ENCODE results near the gene OR2T5. TPM values are rescaled to one million over a fixed set of nuclear protein-coding genes. Genes with fewer than 3 reads are reported as not detected.
"Not testable (repeated sequence)": the region's sequence is repeated elsewhere in the genome, so short reads cannot be mapped to it uniquely, and the experiment has no call there.

The OR2T5 gene, protein sequence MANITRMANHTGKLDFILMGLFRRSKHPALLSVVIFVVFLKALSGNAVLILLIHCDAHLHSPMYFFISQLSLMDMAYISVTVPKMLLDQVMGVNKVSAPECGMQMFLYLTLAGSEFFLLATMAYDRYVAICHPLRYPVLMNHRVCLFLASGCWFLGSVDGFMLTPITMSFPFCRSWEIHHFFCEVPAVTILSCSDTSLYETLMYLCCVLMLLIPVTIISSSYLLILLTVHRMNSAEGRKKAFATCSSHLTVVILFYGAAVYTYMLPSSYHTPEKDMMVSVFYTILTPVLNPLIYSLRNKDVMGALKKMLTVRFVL
- not detected in 2 replicates for total RNA-seq (ENCODE audit: low replicate concordance)
- long read RNA-seq, result 0 reads

GRCh38 chr1:248488289-248488688, at the start of gene OR2T5:
TSS of gene OR2T5 (plus strand) at chr1:248488589. CDS start at chr1:248488589, 0 bp downstream.
- not testable (repeated sequence) for H3K36me3 Mint-ChIP-seq; H3K4me3 Mint-ChIP-seq; H3K27ac Mint-ChIP-seq; H3K27me3 Mint-ChIP-seq; H3K9me3 Mint-ChIP-seq; DNase-seq (ENCODE audit: extremely low spot score, unreplicated experiment); H3K4me1 Mint-ChIP-seq (ENCODE audit: unreplicated experiment)

DNA sequence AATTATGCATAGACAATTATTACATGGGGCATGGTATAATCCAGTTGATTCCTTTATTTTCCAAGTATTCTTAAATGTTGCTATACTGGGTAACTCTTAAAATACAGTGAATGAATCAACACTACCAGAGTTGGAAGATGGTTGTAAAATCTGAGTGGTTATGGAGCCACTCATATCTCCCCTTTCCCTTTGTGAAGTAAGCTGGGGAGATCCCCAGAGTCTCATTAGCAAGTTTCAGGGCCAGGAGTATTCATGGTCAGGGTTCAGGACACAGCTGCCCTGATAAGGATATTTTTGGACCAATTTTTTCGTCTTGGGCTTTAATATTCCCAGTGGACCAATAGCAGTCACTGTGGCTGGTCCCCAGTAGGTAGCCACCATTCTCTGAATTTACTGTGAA, 49.7 kb upstream of the OR2T5 start:
- not testable (repeated sequence) for H3K4me1 Mint-ChIP-seq (ENCODE audit: unreplicated experiment); H3K4me3 Mint-ChIP-seq; H3K27ac Mint-ChIP-seq; H3K9me3 Mint-ChIP-seq; H3K27me3 Mint-ChIP-seq; H3K36me3 Mint-ChIP-seq; DNase-seq (ENCODE audit: extremely low spot score, unreplicated experiment)

DNA sequence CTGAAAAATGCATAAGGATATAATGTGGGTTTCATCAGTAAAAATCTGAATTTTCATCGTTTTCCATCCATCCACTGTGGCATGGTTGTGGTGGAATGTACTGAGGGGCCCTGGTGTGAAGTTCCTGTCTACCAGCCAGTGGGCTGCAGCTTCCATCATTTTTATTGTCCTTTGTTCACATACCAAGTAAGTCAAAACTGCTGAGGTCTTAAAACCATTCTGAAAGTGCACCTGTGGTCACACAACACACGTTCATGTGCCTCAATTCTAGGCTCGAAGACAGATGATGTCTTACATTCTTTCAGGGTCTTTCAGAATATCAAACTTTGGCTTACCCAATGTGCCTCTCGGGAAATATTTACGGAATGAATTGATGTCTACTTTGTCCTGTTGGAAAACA, 49.1 kb upstream of the OR2T5 start:
- not testable (repeated sequence) for H3K27ac Mint-ChIP-seq, H3K4me3 Mint-ChIP-seq

DNA sequence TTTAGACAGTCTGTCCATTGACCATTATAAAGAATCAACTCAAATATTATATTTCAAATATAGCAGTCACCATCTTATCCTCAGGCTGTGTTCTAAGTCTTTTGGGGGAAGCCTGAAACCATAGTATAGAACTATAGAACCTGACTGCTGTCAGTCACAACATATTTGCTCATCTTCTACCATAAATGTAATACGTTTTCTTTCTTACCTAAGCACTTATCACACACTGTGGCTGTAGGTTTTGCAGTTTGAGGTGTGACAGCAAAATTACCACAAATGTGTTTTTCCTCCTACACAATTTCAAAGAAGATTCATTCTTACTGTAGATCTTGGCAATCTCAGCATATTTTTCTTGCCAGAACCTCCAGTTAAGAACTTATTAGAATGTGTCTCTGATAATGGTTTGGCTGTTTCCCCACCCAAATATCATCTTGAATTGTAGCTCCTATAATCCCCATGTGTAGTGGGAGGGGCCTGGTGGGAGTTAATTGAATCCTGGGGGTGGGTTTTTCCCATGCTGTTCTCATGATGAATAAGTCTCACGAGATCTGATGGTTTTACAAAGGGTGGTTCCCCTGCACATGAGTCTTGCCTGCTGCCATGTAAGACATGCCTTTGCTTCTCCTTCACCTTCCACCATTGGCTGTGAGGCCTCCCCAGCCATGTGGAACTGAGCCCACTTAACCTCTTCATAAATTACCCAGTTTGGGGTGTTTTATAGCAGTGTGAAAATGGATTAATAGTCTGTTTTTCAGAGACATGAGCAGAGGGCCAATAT, 45.7 kb upstream of the OR2T5 start:
- not testable (repeated sequence) for H3K27ac Mint-ChIP-seq; H3K36me3 Mint-ChIP-seq; DNase-seq (ENCODE audit: extremely low spot score, unreplicated experiment); H3K9me3 Mint-ChIP-seq; H3K4me3 Mint-ChIP-seq; H3K27me3 Mint-ChIP-seq; H3K4me1 Mint-ChIP-seq (ENCODE audit: unreplicated experiment)

More for the DNA sequence above, 49.1 kb upstream of the OR2T5 start:
- not testable (repeated sequence) for H3K4me1 Mint-ChIP-seq (ENCODE audit: unreplicated experiment); DNase-seq (ENCODE audit: extremely low spot score, unreplicated experiment); H3K27me3 Mint-ChIP-seq; H3K36me3 Mint-ChIP-seq; H3K9me3 Mint-ChIP-seq

DNA sequence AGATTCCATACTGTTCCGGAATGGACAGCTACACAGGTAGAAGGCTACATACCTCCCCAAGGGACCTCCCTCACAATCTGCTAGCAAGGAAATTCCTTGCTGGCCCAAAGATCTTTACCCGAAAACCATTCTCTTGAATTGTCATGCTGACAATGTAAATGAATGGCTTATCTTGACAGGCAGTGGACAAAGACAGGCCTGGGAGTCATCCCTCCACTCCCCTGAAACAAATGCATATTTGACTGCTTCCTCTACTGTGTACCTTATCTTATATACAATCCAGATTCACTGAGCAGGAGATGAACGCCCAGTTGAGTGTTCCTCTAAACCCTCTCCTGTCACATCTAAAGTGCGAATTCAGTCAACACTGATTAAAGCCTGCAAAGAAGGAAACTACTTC, 43.8 kb upstream of the OR2T5 start:
- not testable (repeated sequence) for H3K36me3 Mint-ChIP-seq

DNA sequence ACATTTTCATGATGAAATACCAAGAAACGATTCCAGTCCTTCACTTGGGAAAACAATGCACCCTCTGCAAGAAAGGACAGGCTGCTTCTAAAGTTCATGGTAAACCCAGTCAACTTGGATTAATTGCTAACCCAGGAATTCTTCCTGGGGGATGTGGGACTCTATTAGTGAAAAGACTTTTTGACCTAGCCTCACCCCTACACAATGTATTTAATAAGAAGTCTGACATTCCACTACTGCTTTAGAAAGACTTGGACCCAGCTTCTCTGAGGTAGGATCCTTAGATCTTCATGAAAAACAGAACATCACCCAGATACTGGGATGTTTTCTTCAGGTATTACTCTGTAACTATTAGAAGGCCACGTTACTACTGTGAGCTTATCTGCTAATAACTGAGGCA, 43.0 kb upstream of the OR2T5 start, which contains the start of gene OR2T2:
TSS of gene OR2T2 (plus strand) at position 239 of the 400 bp plus-strand sequence. CDS start 7,161 bp downstream, outside the sequence.
- H3K36me3 Mint-ChIP-seq; H3K4me3 Mint-ChIP-seq; DNase-seq (ENCODE audit: extremely low spot score, unreplicated experiment); H3K4me1 Mint-ChIP-seq (ENCODE audit: unreplicated experiment); H3K27me3 Mint-ChIP-seq; H3K27ac Mint-ChIP-seq; H3K9me3 Mint-ChIP-seq: not testable (repeated sequence)

More for the DNA sequence above, 43.8 kb upstream of the OR2T5 start:
- H3K4me1 Mint-ChIP-seq (ENCODE audit: unreplicated experiment); H3K4me3 Mint-ChIP-seq; H3K27ac Mint-ChIP-seq; H3K9me3 Mint-ChIP-seq; DNase-seq (ENCODE audit: extremely low spot score, unreplicated experiment); H3K27me3 Mint-ChIP-seq: not testable (repeated sequence)

- not testable (repeated sequence) for DNase-seq (ENCODE audit: extremely low spot score, unreplicated experiment); H3K36me3 Mint-ChIP-seq; H3K9me3 Mint-ChIP-seq; H3K4me3 Mint-ChIP-seq; H3K27ac Mint-ChIP-seq; H3K4me1 Mint-ChIP-seq (ENCODE audit: unreplicated experiment); H3K27me3 Mint-ChIP-seq
Measured at GRCh38 chr1:248448409-248449074, 39.8 kb upstream of the OR2T5 start.

DNA sequence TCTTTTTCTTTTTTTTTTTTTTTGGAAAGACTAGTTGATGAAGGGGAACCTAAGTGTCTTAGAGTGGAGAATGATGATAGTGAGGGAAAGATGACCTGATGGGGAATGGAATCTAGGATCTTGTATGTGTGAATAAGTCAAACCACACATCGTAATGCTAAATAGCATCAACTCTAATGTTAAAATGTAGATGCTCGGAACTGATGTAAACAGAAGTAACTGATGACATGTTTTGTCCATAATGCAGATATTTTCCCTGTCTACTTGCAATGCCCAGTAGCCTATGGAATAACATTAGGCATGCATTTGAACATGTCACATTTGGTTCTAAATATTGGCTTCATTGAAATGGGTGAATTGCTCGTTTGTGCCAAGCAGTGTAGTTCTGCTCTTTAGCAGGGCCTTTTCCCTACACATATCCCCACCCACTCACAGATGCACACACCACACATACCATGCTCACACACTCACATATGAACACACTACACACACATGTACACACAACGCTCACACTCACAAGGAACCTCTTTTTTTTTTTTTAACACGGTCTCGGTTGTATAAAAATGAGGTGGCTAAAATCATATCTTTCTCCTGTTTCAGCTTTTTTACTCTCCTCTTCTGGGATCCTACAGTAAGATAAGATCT, 38.4 kb upstream of the OR2T5 start:
- H3K9me3 Mint-ChIP-seq; H3K4me1 Mint-ChIP-seq (ENCODE audit: unreplicated experiment); H3K4me3 Mint-ChIP-seq; H3K27me3 Mint-ChIP-seq; H3K36me3 Mint-ChIP-seq; H3K27ac Mint-ChIP-seq; DNase-seq (ENCODE audit: extremely low spot score, unreplicated experiment): not testable (repeated sequence)

DNA sequence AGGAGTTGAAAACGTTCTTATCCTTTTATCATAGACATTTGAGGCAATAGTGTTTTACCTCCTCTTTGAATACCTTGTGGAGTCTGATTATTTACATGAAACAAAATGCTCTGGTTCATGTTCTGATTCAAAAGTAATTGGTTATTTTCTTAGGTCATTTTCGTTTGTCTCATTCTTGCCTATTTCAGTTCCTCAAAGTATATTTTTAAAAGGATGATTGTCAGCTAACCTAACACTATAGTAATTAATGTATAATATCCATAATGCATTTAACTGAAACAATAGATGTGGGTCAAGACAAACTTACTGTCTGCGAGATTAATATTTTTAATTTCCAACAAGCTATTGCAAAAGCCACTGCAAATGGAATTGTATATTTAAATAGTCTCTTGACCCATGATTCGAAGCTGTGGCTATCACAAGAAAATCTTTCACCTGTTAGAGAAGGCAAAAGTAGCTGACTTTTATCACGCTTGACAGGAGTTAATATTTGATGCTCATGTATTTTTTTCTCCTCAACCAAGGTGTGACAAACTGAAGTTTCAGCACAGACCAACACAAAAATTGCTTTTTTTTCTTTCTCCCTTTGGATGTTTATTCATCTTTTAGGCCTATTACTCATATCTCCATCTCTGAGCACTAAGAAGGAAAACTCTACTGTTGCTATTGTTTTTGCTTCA, 37.8 kb upstream of the OR2T5 start:
- DNase-seq (ENCODE audit: extremely low spot score, unreplicated experiment); H3K9me3 Mint-ChIP-seq; H3K4me1 Mint-ChIP-seq (ENCODE audit: unreplicated experiment); H3K27me3 Mint-ChIP-seq; H3K4me3 Mint-ChIP-seq; H3K36me3 Mint-ChIP-seq; H3K27ac Mint-ChIP-seq: not testable (repeated sequence)

DNA sequence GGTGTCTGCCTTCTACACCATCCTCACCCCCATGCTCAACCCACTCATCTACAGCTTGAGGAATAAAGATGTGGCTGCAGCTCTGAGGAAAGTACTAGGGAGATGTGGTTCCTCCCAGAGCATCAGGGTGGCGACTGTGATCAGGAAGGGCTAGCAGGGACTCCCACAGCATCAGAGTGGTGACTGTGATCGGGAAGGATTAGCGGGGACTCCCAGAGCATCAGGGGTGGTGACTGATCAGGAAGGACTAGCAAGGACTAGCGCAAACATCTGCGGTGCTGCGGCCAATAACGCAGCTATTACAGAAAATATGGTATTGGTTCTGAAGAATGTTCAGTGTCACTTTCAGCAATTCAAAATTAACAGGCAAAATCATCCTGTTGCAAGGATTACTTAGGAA, 34.8 kb upstream of the OR2T5 start:
- not testable (repeated sequence) for DNase-seq (ENCODE audit: extremely low spot score, unreplicated experiment); H3K4me1 Mint-ChIP-seq (ENCODE audit: unreplicated experiment); H3K27me3 Mint-ChIP-seq; H3K27ac Mint-ChIP-seq; H3K36me3 Mint-ChIP-seq; H3K4me3 Mint-ChIP-seq; H3K9me3 Mint-ChIP-seq

DNA sequence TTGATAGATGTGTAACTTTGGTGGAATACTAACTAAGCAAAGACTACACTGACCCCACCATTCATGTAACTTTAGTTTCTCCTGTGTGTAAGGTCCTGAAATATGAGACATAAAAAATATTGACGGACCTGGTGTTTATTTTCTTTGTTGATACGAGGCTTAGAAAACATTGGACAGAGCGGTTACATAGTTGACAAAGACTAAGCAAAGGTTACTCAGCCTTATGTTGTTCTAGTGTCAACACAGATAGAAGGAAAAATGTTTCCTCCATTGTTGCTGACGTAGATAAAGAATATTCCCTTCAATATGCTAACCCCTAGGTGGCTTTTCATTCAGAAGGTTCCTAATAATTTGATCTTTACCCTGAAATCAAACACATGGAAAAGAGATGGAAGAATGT, 33.3 kb upstream of the OR2T5 start:
- not testable (repeated sequence) for DNase-seq (ENCODE audit: extremely low spot score, unreplicated experiment); H3K9me3 Mint-ChIP-seq; H3K4me3 Mint-ChIP-seq; H3K4me1 Mint-ChIP-seq (ENCODE audit: unreplicated experiment); H3K27me3 Mint-ChIP-seq; H3K36me3 Mint-ChIP-seq; H3K27ac Mint-ChIP-seq

DNA sequence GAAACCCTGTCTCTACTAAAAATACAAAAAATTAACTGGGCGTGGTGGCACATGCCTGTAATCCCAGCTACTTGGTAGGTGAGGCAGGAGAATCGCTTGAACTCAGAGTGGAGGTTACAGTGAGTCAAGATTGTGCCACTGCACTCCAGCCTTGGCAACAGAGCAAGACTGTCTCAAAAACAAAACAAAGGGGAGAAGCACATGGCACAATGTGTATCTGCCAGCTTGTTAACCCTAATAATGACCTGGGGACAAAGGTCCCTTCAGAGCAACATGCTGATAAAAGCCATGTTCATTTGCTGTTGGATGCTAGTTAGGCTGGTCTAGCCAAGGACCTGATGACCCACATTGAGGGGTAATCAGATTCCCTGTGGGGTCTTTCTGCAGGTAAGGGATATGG, 31.8 kb upstream of the OR2T5 start:
- H3K36me3 Mint-ChIP-seq; H3K27ac Mint-ChIP-seq; H3K9me3 Mint-ChIP-seq; H3K4me1 Mint-ChIP-seq (ENCODE audit: unreplicated experiment); H3K4me3 Mint-ChIP-seq; H3K27me3 Mint-ChIP-seq; DNase-seq (ENCODE audit: extremely low spot score, unreplicated experiment): not testable (repeated sequence)

- not testable (repeated sequence) for H3K36me3 Mint-ChIP-seq; H3K27ac Mint-ChIP-seq; DNase-seq (ENCODE audit: extremely low spot score, unreplicated experiment); H3K27me3 Mint-ChIP-seq; H3K4me1 Mint-ChIP-seq (ENCODE audit: unreplicated experiment); H3K9me3 Mint-ChIP-seq; H3K4me3 Mint-ChIP-seq
Measured at GRCh38 chr1:248459117-248459516, 29.3 kb upstream of the OR2T5 start.

Data from type B pancreatic cell (in vitro differentiated cells).